Measurements from ENCODE around the gene ADCY9.
A peak's percentile ranks its signal among the peaks of the same experiment; 100 is the strongest.

ADCY9 gene

DNA sequence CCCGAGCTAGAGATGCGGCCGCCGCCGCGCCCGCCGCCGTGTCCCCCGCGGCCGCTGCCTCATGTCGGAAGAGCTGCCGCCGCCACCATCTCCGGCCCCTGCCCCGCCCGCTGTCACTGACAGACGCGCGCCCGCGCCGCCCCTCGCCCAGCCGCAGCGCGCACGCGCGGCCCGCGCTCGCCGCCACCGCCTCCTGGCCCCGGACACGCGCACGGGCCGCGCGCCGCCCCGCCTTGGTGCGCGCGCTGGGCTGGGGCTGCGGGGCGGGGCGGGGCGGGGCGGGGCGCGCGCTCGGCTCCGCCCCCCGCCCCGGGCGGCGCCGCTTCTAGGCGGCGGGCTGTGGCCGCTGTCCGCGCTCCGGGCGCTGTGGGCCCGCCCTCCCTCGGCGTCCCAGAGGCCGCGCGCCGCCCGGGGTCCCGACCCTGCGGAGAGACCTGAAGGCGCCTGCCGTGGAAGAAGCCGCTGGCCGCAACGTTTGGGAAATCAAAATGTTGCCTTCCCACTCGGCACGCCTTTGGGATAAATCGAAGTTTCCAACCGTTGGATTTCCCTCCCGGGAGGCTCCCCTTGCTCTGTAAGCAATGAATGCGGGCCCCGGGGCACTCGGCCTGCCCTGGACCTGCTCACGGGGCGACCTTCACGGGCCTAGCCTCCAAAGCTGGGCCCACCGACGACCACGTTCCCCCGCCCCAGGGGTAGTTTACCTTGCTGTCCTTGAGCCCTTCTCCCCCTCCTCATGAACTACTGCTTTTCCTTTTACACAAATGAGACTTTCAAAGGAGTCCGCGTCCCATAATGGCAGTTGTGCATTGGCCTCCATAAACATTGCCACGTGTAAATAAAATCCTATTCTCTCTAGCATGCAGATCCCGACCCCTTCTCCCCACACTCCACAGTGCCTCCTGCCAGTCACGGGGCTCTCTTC is at the start of gene ADCY9 (continued):
- TF ChIP-seq, protein P1, sequence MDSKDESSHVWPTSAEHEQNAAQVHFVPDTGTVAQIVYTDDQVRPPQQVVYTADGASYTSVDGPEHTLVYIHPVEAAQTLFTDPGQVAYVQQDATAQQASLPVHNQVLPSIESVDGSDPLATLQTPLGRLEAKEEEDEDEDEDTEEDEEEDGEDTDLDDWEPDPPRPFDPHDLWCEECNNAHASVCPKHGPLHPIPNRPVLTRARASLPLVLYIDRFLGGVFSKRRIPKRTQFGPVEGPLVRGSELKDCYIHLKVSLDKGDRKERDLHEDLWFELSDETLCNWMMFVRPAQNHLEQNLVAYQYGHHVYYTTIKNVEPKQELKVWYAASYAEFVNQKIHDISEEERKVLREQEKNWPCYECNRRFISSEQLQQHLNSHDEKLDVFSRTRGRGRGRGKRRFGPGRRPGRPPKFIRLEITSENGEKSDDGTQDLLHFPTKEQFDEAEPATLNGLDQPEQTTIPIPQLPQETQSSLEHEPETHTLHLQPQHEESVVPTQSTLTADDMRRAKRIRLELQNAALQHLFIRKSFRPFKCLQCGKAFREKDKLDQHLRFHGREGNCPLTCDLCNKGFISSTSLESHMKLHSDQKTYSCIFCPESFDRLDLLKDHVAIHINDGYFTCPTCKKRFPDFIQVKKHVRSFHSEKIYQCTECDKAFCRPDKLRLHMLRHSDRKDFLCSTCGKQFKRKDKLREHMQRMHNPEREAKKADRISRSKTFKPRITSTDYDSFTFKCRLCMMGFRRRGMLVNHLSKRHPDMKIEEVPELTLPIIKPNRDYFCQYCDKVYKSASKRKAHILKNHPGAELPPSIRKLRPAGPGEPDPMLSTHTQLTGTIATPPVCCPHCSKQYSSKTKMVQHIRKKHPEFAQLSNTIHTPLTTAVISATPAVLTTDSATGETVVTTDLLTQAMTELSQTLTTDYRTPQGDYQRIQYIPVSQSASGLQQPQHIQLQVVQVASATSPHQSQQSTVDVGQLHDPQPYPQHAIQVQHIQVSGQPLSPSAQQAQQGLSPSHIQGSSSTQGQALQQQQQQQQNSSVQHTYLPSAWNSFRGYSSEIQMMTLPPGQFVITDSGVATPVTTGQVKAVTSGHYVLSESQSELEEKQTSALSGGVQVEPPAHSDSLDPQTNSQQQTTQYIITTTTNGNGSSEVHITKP (tag by site-specific recombination; IDR thresholded peaks at IDR 0.05) = peak; percentile 22; the same call in 1 of the 2 replicates
- TF ChIP-seq ZNF155 (tag by site-specific recombination; IDR thresholded peaks at IDR 0.05) = no peak
- no peak for TF ChIP-seq ZNF626 (tag by site-specific recombination; IDR thresholded peaks at IDR 0.05)
- TF ChIP-seq, protein P2, sequence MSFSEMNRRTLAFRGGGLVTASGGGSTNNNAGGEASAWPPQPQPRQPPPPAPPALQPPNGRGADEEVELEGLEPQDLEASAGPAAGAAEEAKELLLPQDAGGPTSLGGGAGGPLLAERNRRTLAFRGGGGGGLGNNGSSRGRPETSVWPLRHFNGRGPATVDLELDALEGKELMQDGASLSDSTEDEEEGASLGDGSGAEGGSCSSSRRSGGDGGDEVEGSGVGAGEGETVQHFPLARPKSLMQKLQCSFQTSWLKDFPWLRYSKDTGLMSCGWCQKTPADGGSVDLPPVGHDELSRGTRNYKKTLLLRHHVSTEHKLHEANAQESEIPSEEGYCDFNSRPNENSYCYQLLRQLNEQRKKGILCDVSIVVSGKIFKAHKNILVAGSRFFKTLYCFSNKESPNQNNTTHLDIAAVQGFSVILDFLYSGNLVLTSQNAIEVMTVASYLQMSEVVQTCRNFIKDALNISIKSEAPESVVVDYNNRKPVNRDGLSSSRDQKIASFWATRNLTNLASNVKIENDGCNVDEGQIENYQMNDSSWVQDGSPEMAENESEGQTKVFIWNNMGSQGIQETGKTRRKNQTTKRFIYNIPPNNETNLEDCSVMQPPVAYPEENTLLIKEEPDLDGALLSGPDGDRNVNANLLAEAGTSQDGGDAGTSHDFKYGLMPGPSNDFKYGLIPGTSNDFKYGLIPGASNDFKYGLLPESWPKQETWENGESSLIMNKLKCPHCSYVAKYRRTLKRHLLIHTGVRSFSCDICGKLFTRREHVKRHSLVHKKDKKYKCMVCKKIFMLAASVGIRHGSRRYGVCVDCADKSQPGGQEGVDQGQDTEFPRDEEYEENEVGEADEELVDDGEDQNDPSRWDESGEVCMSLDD (tag by site-specific recombination; IDR thresholded peaks at IDR 0.05) = no peak
- TF ChIP-seq ZNF544 (tag by site-specific recombination; IDR thresholded peaks at IDR 0.05) = no peak
- TF ChIP-seq ZNF433 (tag by site-specific recombination; IDR thresholded peaks at IDR 0.05; ENCODE audit: low read depth) = no peak
- TF ChIP-seq MYNN (tag by site-specific recombination; IDR thresholded peaks at IDR 0.05; ENCODE audit: borderline replicate concordance) = no peak
- no peak for TF ChIP-seq ZNF404 (tag by site-specific recombination; IDR thresholded peaks at IDR 0.05)
- TF ChIP-seq ZNF530 (tag by site-specific recombination; IDR thresholded peaks at IDR 0.05; ENCODE audit: low read depth) = no peak
- 0 out of 2 replicates have a peak, but pooled peaks have one; percentile 13 for TF ChIP-seq SP3 (tag by site-specific recombination; IDR thresholded peaks at IDR 0.05)
- TF ChIP-seq ZNF19 (tag by site-specific recombination; IDR thresholded peaks at IDR 0.05; ENCODE audit: low read depth) = no peak
- no peak for TF ChIP-seq ZNF555 (tag by site-specific recombination; conservative IDR thresholded peaks at IDR 0.05)
- no peak for TF ChIP-seq ZNF623 (tag by site-specific recombination; IDR thresholded peaks at IDR 0.05)
- TF ChIP-seq ZNF747 (tag by site-specific recombination; IDR thresholded peaks at IDR 0.05) = no peak
- TF ChIP-seq ZNF621 (tag by site-specific recombination; IDR thresholded peaks at IDR 0.05) = no peak
- no peak for TF ChIP-seq KLF16 (tag by site-specific recombination; IDR thresholded peaks at IDR 0.05)
- TF ChIP-seq, protein P3, sequence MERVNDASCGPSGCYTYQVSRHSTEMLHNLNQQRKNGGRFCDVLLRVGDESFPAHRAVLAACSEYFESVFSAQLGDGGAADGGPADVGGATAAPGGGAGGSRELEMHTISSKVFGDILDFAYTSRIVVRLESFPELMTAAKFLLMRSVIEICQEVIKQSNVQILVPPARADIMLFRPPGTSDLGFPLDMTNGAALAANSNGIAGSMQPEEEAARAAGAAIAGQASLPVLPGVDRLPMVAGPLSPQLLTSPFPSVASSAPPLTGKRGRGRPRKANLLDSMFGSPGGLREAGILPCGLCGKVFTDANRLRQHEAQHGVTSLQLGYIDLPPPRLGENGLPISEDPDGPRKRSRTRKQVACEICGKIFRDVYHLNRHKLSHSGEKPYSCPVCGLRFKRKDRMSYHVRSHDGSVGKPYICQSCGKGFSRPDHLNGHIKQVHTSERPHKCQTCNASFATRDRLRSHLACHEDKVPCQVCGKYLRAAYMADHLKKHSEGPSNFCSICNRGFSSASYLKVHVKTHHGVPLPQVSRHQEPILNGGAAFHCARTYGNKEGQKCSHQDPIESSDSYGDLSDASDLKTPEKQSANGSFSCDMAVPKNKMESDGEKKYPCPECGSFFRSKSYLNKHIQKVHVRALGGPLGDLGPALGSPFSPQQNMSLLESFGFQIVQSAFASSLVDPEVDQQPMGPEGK (tag by site-specific recombination; IDR thresholded peaks at IDR 0.05) = no peak; the same call in 1 of the 2 replicates
- TF ChIP-seq ZSCAN16 (tag by site-specific recombination; IDR thresholded peaks at IDR 0.05) = no peak
- TF ChIP-seq ZNF311 (tag by site-specific recombination; IDR thresholded peaks at IDR 0.05; ENCODE audit: borderline replicate concordance) = no peak
- 0 out of 2 replicates have a peak, but pooled peaks have one; percentile 18 for TF ChIP-seq ZXDB (tag by site-specific recombination; IDR thresholded peaks at IDR 0.05)
- no peak for TF ChIP-seq ZNF169 (tag by site-specific recombination; IDR thresholded peaks at IDR 0.05)
- TF ChIP-seq ZSCAN30 (tag by site-specific recombination; IDR thresholded peaks at IDR 0.05) = peak; percentile 99
- no peak for TF ChIP-seq ZFHX2 (tag by site-specific recombination; conservative IDR thresholded peaks at IDR 0.05)
- no peak for TF ChIP-seq ZNF114 (tag by site-specific recombination; IDR thresholded peaks at IDR 0.05)
- TF ChIP-seq ZBTB8A (tag by site-specific recombination; IDR thresholded peaks at IDR 0.05) = peak; percentile 78
- TF ChIP-seq TRIM28 (IDR thresholded peaks at IDR 0.05; ENCODE audit: borderline replicate concordance, low read length) = no peak
- TF ChIP-seq, protein P4, sequence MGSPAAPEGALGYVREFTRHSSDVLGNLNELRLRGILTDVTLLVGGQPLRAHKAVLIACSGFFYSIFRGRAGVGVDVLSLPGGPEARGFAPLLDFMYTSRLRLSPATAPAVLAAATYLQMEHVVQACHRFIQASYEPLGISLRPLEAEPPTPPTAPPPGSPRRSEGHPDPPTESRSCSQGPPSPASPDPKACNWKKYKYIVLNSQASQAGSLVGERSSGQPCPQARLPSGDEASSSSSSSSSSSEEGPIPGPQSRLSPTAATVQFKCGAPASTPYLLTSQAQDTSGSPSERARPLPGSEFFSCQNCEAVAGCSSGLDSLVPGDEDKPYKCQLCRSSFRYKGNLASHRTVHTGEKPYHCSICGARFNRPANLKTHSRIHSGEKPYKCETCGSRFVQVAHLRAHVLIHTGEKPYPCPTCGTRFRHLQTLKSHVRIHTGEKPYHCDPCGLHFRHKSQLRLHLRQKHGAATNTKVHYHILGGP (tag by site-specific recombination; IDR thresholded peaks at IDR 0.05) = no peak
- TF ChIP-seq ZNF549 (tag by site-specific recombination; IDR thresholded peaks at IDR 0.05) = no peak
- TF ChIP-seq ZNF561 (tag by site-specific recombination; IDR thresholded peaks at IDR 0.05; ENCODE audit: borderline replicate concordance) = peak; percentile 76; the same call in 1 of the 2 replicates
- TF ChIP-seq HOXD13 (CRISPR knock-in tag; IDR thresholded peaks at IDR 0.05; ENCODE audit: borderline replicate concordance) = no peak
- TF ChIP-seq GLIS2 (tag by site-specific recombination; IDR thresholded peaks at IDR 0.05) = peak; percentile 44; the same call in 1 of the 2 replicates
